Measurements from ENCODE around the gene YPEL1. TPM values are rescaled to one million over a fixed set of nuclear protein-coding genes. Genes with fewer than 3 reads are reported as not detected.
A peak's percentile ranks its signal among the peaks of the same experiment; 100 is the strongest.

YPEL1 gene
- 1 to 10 TPM in 1 of 2 donors, under 1 TPM in 1; 0.96 to 1.3 TPM for polyA plus RNA-seq

GRCh38 chr22:21735200-21736083 lies at the start of gene YPEL1:
Gene YPEL1 (minus strand): TSS chr22:21735794. CDS start chr22:21710744, 25,050 bp downstream.
- Histone ChIP-seq H3K9me3 (ENCODE audit: control insufficient read depth in 2 of 2, insufficient read depth in 1 of 2, low read depth in 1 of 2, low read length in 1 of 2) (peaks cover 0 to 4% of the 10 kb centered on the region in 2 donors), H3K36me3 (ENCODE audit: control insufficient read depth in 2 of 2, insufficient read depth in 2 of 2, low read length in 1 of 2) (no peaks in the 10 kb centered on the region), H3K27me3 (ENCODE audit: control insufficient read depth in 1 of 2, insufficient read depth in 2 of 2, low read length in 2 of 2) (no peaks in the 10 kb centered on the region), H3K4me3 (ENCODE audit: low read depth in 1 of 2, low read length in 2 of 2) (peak within 1 kb of the TSS; percentile 44 to 60), H3K27ac (ENCODE audit: low read depth in 2 of 2, low read length in 1 of 2) (peak within 1 kb of the TSS; percentile 70 to 75), H3K4me1 (ENCODE audit: control insufficient read depth in 2 of 2, insufficient read depth in 2 of 2, low read length in 1 of 2) (peaks cover 0 to 3% of the 10 kb centered on the region in 2 donors)
- WGBS, 2 donors, result 1% methylated on average over 61 to 102 of the region's 102 CpGs

GRCh38 chr22:21780259-21780658 lies 44.7 kb upstream of the YPEL1 start:
- no peaks in the 10 kb centered on the region for H3K4me1 ChIP-seq (ENCODE audit: control insufficient read depth in 2 of 2, insufficient read depth in 2 of 2, low read length in 1 of 2)
- H3K27me3 ChIP-seq (ENCODE audit: control insufficient read depth in 1 of 2, insufficient read depth in 2 of 2, low read length in 2 of 2), result no peaks in the 10 kb centered on the region
- WGBS, 2 donors, result 93 to 95% methylated on average over 2 of the region's 2 CpGs
- no peak overlapping the region for H3K27ac ChIP-seq (ENCODE audit: low read depth in 2 of 2, low read length in 1 of 2)
- H3K4me3 ChIP-seq (ENCODE audit: low read depth in 1 of 2, low read length in 2 of 2), result no peak overlapping the region
- H3K36me3 ChIP-seq (ENCODE audit: control insufficient read depth in 2 of 2, insufficient read depth in 2 of 2, low read length in 1 of 2), result peaks cover 0 to 3% of the 10 kb centered on the region in 2 donors
- no peaks in the 10 kb centered on the region for H3K9me3 ChIP-seq (ENCODE audit: control insufficient read depth in 2 of 2, insufficient read depth in 1 of 2, low read depth in 1 of 2, low read length in 1 of 2)

GRCh38 chr22:21779444-21779843 lies 43.9 kb upstream of the YPEL1 start:
- no peak overlapping the region for H3K4me3 ChIP-seq (ENCODE audit: low read depth in 1 of 2, low read length in 2 of 2)
- no peaks in the 10 kb centered on the region for H3K9me3 ChIP-seq (ENCODE audit: control insufficient read depth in 2 of 2, insufficient read depth in 1 of 2, low read depth in 1 of 2, low read length in 1 of 2)
- H3K36me3 ChIP-seq (ENCODE audit: control insufficient read depth in 2 of 2, insufficient read depth in 2 of 2, low read length in 1 of 2), result peaks cover 0 to 3% of the 10 kb centered on the region in 2 donors
- H3K27ac ChIP-seq (ENCODE audit: low read depth in 2 of 2, low read length in 1 of 2), result no peak overlapping the region
- no peaks in the 10 kb centered on the region for H3K27me3 ChIP-seq (ENCODE audit: control insufficient read depth in 1 of 2, insufficient read depth in 2 of 2, low read length in 2 of 2)
- 96 to 99% methylated on average over 2 of the region's 2 CpGs for WGBS, 2 donors
- no peaks in the 10 kb centered on the region for H3K4me1 ChIP-seq (ENCODE audit: control insufficient read depth in 2 of 2, insufficient read depth in 2 of 2, low read length in 1 of 2)

- no peak overlapping the region for H3K4me3 ChIP-seq (ENCODE audit: low read depth in 1 of 2, low read length in 2 of 2)
- no peaks in the 10 kb centered on the region for H3K27me3 ChIP-seq (ENCODE audit: control insufficient read depth in 1 of 2, insufficient read depth in 2 of 2, low read length in 2 of 2)
- H3K36me3 ChIP-seq (ENCODE audit: control insufficient read depth in 2 of 2, insufficient read depth in 2 of 2, low read length in 1 of 2), result peaks cover 0 to 3% of the 10 kb centered on the region in 2 donors
- WGBS, 2 donors, result 85 to 91% methylated on average over 4 of the region's 4 CpGs
- H3K4me1 ChIP-seq (ENCODE audit: control insufficient read depth in 2 of 2, insufficient read depth in 2 of 2, low read length in 1 of 2), result no peaks in the 10 kb centered on the region
- H3K27ac ChIP-seq (ENCODE audit: low read depth in 2 of 2, low read length in 1 of 2), result no peak overlapping the region
- H3K9me3 ChIP-seq (ENCODE audit: control insufficient read depth in 2 of 2, insufficient read depth in 1 of 2, low read depth in 1 of 2, low read length in 1 of 2), result no peaks in the 10 kb centered on the region
Measured at GRCh38 chr22:21778705-21779363, 43.2 kb upstream of the YPEL1 start.

- no peak overlapping the region for H3K27ac ChIP-seq (ENCODE audit: low read depth in 2 of 2, low read length in 1 of 2)
- peaks cover 0 to 4% of the 10 kb centered on the region in 2 donors for H3K4me1 ChIP-seq (ENCODE audit: control insufficient read depth in 2 of 2, insufficient read depth in 2 of 2, low read length in 1 of 2)
- H3K36me3 ChIP-seq (ENCODE audit: control insufficient read depth in 2 of 2, insufficient read depth in 2 of 2, low read length in 1 of 2), result peaks cover 23 to 29% of the 10 kb centered on the region in 2 donors
- WGBS, 2 donors, result 93 to 97% methylated on average over 4 of the region's 4 CpGs
- H3K9me3 ChIP-seq (ENCODE audit: control insufficient read depth in 2 of 2, insufficient read depth in 1 of 2, low read depth in 1 of 2, low read length in 1 of 2), result no peaks in the 10 kb centered on the region
- H3K27me3 ChIP-seq (ENCODE audit: control insufficient read depth in 1 of 2, insufficient read depth in 2 of 2, low read length in 2 of 2), result no peaks in the 10 kb centered on the region
- no peak overlapping the region for H3K4me3 ChIP-seq (ENCODE audit: low read depth in 1 of 2, low read length in 2 of 2)
Measured at GRCh38 chr22:21771631-21771976, 36.0 kb upstream of the YPEL1 start.

GRCh38 chr22:21768435-21768834 lies 32.8 kb upstream of the YPEL1 start:
- peaks cover 3 to 4% of the 10 kb centered on the region in 2 donors for H3K4me1 ChIP-seq (ENCODE audit: control insufficient read depth in 2 of 2, insufficient read depth in 2 of 2, low read length in 1 of 2)
- 52 to 100% methylated on average over 1 of the region's 1 CpG for WGBS, 2 donors
- H3K4me3 ChIP-seq (ENCODE audit: low read depth in 1 of 2, low read length in 2 of 2), result no peak overlapping the region
- no peaks in the 10 kb centered on the region for H3K9me3 ChIP-seq (ENCODE audit: control insufficient read depth in 2 of 2, insufficient read depth in 1 of 2, low read depth in 1 of 2, low read length in 1 of 2)
- H3K27me3 ChIP-seq (ENCODE audit: control insufficient read depth in 1 of 2, insufficient read depth in 2 of 2, low read length in 2 of 2), result no peaks in the 10 kb centered on the region
- H3K36me3 ChIP-seq (ENCODE audit: control insufficient read depth in 2 of 2, insufficient read depth in 2 of 2, low read length in 1 of 2), result peaks cover 34 to 47% of the 10 kb centered on the region in 2 donors
- no peak overlapping the region for H3K27ac ChIP-seq (ENCODE audit: low read depth in 2 of 2, low read length in 1 of 2)

GRCh38 chr22:21766691-21767462 lies 31.3 kb upstream of the YPEL1 start:
- no peaks in the 10 kb centered on the region for H3K27me3 ChIP-seq (ENCODE audit: control insufficient read depth in 1 of 2, insufficient read depth in 2 of 2, low read length in 2 of 2)
- WGBS, 2 donors, result 83 to 84% methylated on average over 15 of the region's 15 CpGs
- peaks cover 31 to 41% of the 10 kb centered on the region in 2 donors for H3K36me3 ChIP-seq (ENCODE audit: control insufficient read depth in 2 of 2, insufficient read depth in 2 of 2, low read length in 1 of 2)
- no peaks in the 10 kb centered on the region for H3K9me3 ChIP-seq (ENCODE audit: control insufficient read depth in 2 of 2, insufficient read depth in 1 of 2, low read depth in 1 of 2, low read length in 1 of 2)
- peaks cover 0 to 3% of the 10 kb centered on the region in 2 donors for H3K4me1 ChIP-seq (ENCODE audit: control insufficient read depth in 2 of 2, insufficient read depth in 2 of 2, low read length in 1 of 2)
- peak overlapping the region in 1 of 2 donors; percentile 3 for H3K27ac ChIP-seq (ENCODE audit: low read depth in 2 of 2, low read length in 1 of 2)
- no peak overlapping the region for H3K4me3 ChIP-seq (ENCODE audit: low read depth in 1 of 2, low read length in 2 of 2)

GRCh38 chr22:21765909-21766529 lies 30.4 kb upstream of the YPEL1 start:
- Histone ChIP-seq H3K36me3 (ENCODE audit: control insufficient read depth in 2 of 2, insufficient read depth in 2 of 2, low read length in 1 of 2) (peaks cover 31 to 36% of the 10 kb centered on the region in 2 donors), H3K4me1 (ENCODE audit: control insufficient read depth in 2 of 2, insufficient read depth in 2 of 2, low read length in 1 of 2) (peaks cover 0 to 3% of the 10 kb centered on the region in 2 donors), H3K27me3 (ENCODE audit: control insufficient read depth in 1 of 2, insufficient read depth in 2 of 2, low read length in 2 of 2) (no peaks in the 10 kb centered on the region), H3K9me3 (ENCODE audit: control insufficient read depth in 2 of 2, insufficient read depth in 1 of 2, low read depth in 1 of 2, low read length in 1 of 2) (no peaks in the 10 kb centered on the region), H3K27ac (ENCODE audit: low read depth in 2 of 2, low read length in 1 of 2) (peak overlapping the region in 1 of 2 donors; percentile 14), H3K4me3 (ENCODE audit: low read depth in 1 of 2, low read length in 2 of 2) (no peak overlapping the region)
- 91 to 96% methylated on average over 11 of the region's 11 CpGs for WGBS, 2 donors
